Gastroesophageal sphincter (tissue), 3 donors: Measurements from ENCODE around the gene SP140.

Experiments used
- CTCF ChIP-seq, 4 experiments: fragments of 200-600 bp in 2 of 4; fragments of 450-650 bp in 2 of 4; sonication (generic) in 1 of 4; IDR thresholded peaks; one replicate each; pipeline ENCODE4 v1.5.1; 2017 to 2019; ENCODE audit warnings: antibody characterized with exemption in 4 of 4, mild to moderate bottlenecking in 2 of 4, moderate library complexity in 2 of 4
- EP300 ChIP-seq: sonication (generic); formaldehyde crosslinking; IDR thresholded peaks from one replicate; pipeline ENCODE4 v1.6.1; 2017; ENCODE audit warnings: antibody characterized with exemption, mild to moderate bottlenecking
- POLR2A ChIP-seq, 2 donors: fragments of 450-650 bp; IDR thresholded peaks; one replicate each; pipeline ENCODE4 v1.6.1; 2017; ENCODE audit warnings: antibody characterized with exemption in 2 of 2, mild to moderate bottlenecking in 2 of 2, moderate library complexity in 1 of 2
- POLR2AphosphoS5 ChIP-seq: sonication (generic); formaldehyde crosslinking; IDR thresholded peaks from one replicate; pipeline ENCODE4 v1.6.1; 2017; ENCODE audit warnings: antibody characterized with exemption

DNA sequence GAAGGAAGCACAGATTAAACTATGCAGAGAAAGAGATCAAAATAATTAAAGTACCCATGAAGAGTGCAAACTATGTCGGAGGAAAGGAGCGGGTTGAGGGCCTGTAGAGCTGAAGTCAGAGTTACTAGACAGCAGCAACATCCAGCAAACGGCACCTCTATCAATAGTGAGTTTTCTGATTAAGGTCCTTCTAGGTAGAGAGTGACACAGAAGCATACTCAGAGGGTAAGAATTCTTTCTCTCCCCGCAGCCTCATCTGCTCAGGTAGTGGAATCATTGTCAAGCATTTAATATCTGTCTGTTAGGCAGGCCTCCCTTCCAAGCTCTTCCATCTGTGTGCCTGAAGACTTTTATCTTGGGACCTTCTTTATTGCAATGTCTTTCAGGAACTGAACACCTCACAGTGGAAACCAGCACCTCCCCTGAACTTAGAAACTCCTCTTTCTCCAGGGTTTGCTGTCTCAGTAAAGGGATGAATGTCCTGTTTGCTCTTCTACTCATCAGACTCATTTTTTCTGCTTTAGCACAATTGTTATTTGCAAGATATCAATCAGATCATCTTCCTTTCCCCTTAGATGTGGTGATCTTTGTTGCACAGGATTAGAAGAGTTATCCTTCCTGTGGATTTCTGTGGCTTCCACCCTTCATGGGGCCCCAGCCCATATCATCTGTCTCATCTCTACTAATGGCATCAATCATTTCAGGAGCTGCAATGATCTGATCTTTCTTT is 28.8 kb downstream of the SP140 start:
- no peak for TF ChIP-seq CTCF (IDR thresholded peaks at IDR 0.05)
- no peak for TF ChIP-seq POLR2AphosphoS5
- no peak for TF ChIP-seq POLR2A (IDR thresholded peaks at IDR 0.05)
- no peak for TF ChIP-seq EP300
